HepG2 (cell line): ENCODE results near the gene SLCO2A1.

ENCODE experiments used
- CEBPB ChIP-seq: IDR thresholded peaks from 2 replicates; pipeline ENCODE4 v1.6.1; 2011; ENCODE audit warnings: low read depth, low read length, improper control_type of control experiment, borderline replicate concordance
- EP300 ChIP-seq, 3 experiments: sonication (generic) in 1 of 3; formaldehyde crosslinking in 1 of 3; IDR thresholded peaks; 2 replicates each; pipeline versions ENCODE4 v1.5.1 to v1.6.1; 2011 to 2020; ENCODE audit warnings: low read depth in 2 of 3, low read length in 2 of 3, borderline replicate concordance in 1 of 3, improper control_type of control experiment in 1 of 3, mild to moderate bottlenecking in 1 of 3, missing genetic modification reagents in 1 of 3, moderate library complexity in 1 of 3
- EZH2 ChIP-seq: conservative IDR thresholded peaks from 2 replicates; pipeline ENCODE4 v1.6.1; 2012; ENCODE audit warnings: mild to moderate bottlenecking, low read depth, low read length, moderate library complexity
- HDAC6 ChIP-seq: fragments of 200-600 bp; sonication (generic); IDR thresholded peaks from 2 replicates; pipeline ENCODE4 v1.7.0; 2017; ENCODE audit warnings: mild to moderate bottlenecking, antibody characterized with exemption, low read length, low read depth
- RFX3 ChIP-seq: IDR thresholded peaks from 2 replicates; pipeline ENCODE4 v1.6.1; 2016; ENCODE audit warnings: missing biosample characterization, missing genetic modification reagents
- SIN3A ChIP-seq: IDR thresholded peaks from 2 replicates; pipeline ENCODE4 v1.6.1; 2011; ENCODE audit warnings: low read depth, mild to moderate bottlenecking, control low read depth, low read length, borderline replicate concordance
- SIX1 ChIP-seq: sonication (generic); formaldehyde crosslinking; IDR thresholded peaks from 2 replicates; pipeline ENCODE4 v1.4.0; 2020; ENCODE audit warnings: missing genetic modification reagents, borderline replicate concordance
- SMC3 ChIP-seq: IDR thresholded peaks from 2 replicates; pipeline ENCODE4 v1.6.1; 2011; ENCODE audit warnings: low read length, improper control_type of control experiment
- SRF ChIP-seq: IDR thresholded peaks from 2 replicates; pipeline ENCODE4 v1.6.1; 2011; ENCODE audit warnings: mild to moderate bottlenecking, low read depth, low read length, moderate library complexity
- ZNF260 ChIP-seq: sonication (generic); formaldehyde crosslinking; IDR thresholded peaks from 2 replicates; pipeline ENCODE4 v1.4.0; 2020; ENCODE audit warnings: missing genetic modification reagents, low read depth, mild to moderate bottlenecking, borderline replicate concordance
- ZNF274 ChIP-seq: sonication (generic); formaldehyde crosslinking; IDR thresholded peaks from 2 replicates; pipeline ENCODE4 v1.5.1; 2020; ENCODE audit warnings: mild to moderate bottlenecking, missing genetic modification reagents
- ZNF512B ChIP-seq: sonication (generic); formaldehyde crosslinking; IDR thresholded peaks from 2 replicates; pipeline ENCODE4 v1.5.1; 2020; ENCODE audit warnings: missing genetic modification reagents, mild to moderate bottlenecking, borderline replicate concordance
- ZNF878 ChIP-seq: sonication (generic); formaldehyde crosslinking; IDR thresholded peaks from 2 replicates; pipeline ENCODE4 v1.8.1; 2023; ENCODE audit warnings: mild to moderate bottlenecking, missing genetic modification reagents, moderate library complexity

DNA sequence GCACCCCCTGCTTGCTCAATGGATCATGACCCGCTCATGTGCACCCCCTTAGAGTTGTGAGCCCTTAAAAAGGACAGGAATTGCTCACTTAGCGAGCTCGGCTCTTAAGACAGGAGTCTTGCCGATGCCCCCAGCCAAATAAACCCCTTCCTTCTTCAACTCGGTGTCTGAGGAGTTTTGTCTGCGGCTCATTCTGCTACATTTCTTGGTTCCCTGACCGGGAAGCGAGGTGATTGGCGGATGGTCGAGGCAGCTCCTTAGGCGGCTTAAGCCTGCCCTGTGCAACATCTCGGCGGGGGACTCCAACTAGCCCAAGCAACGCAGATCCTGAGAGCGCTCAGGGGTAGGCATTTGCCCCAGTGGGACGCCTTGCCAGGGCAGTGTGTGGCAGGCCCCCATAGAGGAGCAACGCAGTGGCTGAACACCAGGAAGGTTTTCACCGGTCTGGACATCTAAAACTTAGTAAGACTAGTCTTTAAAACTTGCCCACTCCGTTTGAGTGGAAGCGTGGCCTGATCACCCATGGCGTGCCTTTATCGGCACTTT is 9.5 kb downstream of the SLCO2A1 start:
- TF ChIP-seq SIX1, result no peak
- no peak for TF ChIP-seq HDAC6
- TF ChIP-seq EP300 (IDR thresholded peaks at IDR 0.05; ENCODE audit: low read depth in 2 of 2, low read length in 2 of 2), result no peak
- no peak for TF ChIP-seq EP300 (CRISPR knock-in tag; IDR thresholded peaks at IDR 0.05; ENCODE audit: borderline replicate concordance)
- TF ChIP-seq EZH2, result no peak
- TF ChIP-seq CEBPB, result no peak
- no peak for TF ChIP-seq SRF
- no peak for TF ChIP-seq ZNF274
- TF ChIP-seq SIN3A, result no peak
- TF ChIP-seq RFX3 (CRISPR knock-in tag), result no peak
- no peak for TF ChIP-seq ZNF512B (CRISPR knock-in tag)
- no peak for TF ChIP-seq ZNF878 (CRISPR knock-in tag)
- no peak for TF ChIP-seq ZNF260 (CRISPR knock-in tag)
- no peak for TF ChIP-seq SMC3
